ENCODE data around the gene LIN7C. TPM values are rescaled to one million over a fixed set of nuclear protein-coding genes. Genes with fewer than 3 reads are reported as not detected.

LIN7C gene
- total RNA-seq, 1 experiment from 2014 or later = 131 TPM

DNA sequence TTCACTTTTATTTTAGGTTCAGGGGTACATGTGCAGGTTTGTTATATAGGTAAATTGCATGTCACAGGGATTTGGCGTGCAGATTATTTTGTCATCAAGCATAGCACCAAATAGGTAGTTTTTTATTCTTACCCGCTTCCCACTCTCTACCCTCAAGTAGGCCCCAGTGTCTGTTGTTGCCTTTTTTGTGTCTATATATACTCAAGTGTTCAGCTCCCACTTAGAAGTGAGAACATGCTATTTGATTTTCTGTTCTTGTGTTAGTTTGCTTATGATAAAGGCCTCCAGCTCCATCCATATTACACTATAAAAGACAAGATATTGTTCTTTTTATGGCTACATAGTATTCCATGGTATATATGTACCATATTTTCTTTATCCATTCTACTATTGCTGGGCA, 28.5 kb upstream of the LIN7C start:
- DNase-seq (ENCODE audit: low spot score) = no peak
- Histone ChIP-seq H3K9me3 (ENCODE audit: low read depth, low read length, poor library complexity, severe bottlenecking) (no peaks in the 10 kb centered on the region), H3K4me3 (ENCODE audit: low read depth, low read length, poor library complexity, severe bottlenecking) (no peak overlapping the region), H3K27me3 (replicated peaks; ENCODE audit: insufficient read depth, low read depth, low read length, poor library complexity) (peaks cover 83% of the 10 kb centered on the region), H3K36me3 (ENCODE audit: insufficient read depth, low read length, poor library complexity, severe bottlenecking) (no peaks in the 10 kb centered on the region), H3K4me1 (ENCODE audit: insufficient read depth, low read length, poor library complexity, severe bottlenecking) (no peaks in the 10 kb centered on the region), H3K27ac (ENCODE audit: low read depth, low read length, poor library complexity, severe bottlenecking) (no peak overlapping the region)
- intact Hi-C loops (cut with micrococcal nuclease; ENCODE audit: unreplicated experiment) = no loop called here
- ChIA-PET CTCF (no interaction called here), POLR2A (ENCODE audit: low non-redundant PET) (no interaction called here)
- no peak for TF ChIP-seq EZH2 (IDR thresholded peaks at IDR 0.05; ENCODE audit: borderline replicate concordance, low read depth, low read length, poor library complexity, severe bottlenecking)
- BruUV-seq (replicated peaks) = no TSS peak

DNA sequence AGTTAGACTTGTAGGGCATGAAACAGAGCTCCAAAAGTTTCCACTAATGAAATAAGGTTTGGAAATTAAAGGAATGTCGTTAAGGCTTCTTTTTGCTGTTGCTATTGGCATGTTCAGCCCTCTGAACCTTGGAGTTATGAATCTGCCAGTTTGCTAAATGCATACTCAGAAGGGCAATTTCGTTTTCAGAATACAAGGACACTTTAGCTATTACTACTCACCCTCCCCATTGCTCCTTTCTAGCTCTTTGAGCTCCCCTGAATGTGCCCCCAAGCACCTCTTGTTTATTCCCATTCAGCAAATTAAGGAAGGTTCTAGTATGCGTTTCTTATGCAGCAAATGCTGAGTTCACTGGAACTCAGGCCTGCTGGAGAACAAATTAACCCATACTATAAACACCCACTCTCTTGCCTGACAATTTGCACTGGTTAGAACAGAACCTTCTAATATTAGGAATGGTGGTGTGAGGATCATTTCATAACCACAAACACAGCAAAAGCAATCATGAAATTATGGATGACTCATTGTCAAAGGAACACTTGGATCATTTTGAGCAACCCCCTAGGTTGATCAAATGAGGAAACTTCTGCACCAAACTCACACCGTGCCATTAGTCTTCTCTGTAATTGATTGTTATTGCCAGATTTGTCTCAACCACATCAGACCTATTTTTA, 26.2 kb upstream of the LIN7C start:
- TF ChIP-seq, protein P1, sequence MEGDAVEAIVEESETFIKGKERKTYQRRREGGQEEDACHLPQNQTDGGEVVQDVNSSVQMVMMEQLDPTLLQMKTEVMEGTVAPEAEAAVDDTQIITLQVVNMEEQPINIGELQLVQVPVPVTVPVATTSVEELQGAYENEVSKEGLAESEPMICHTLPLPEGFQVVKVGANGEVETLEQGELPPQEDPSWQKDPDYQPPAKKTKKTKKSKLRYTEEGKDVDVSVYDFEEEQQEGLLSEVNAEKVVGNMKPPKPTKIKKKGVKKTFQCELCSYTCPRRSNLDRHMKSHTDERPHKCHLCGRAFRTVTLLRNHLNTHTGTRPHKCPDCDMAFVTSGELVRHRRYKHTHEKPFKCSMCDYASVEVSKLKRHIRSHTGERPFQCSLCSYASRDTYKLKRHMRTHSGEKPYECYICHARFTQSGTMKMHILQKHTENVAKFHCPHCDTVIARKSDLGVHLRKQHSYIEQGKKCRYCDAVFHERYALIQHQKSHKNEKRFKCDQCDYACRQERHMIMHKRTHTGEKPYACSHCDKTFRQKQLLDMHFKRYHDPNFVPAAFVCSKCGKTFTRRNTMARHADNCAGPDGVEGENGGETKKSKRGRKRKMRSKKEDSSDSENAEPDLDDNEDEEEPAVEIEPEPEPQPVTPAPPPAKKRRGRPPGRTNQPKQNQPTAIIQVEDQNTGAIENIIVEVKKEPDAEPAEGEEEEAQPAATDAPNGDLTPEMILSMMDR (conservative IDR thresholded peaks at IDR 0.05; ENCODE audit: low read depth, low read length) = no peak
- TF ChIP-seq EZH2 (IDR thresholded peaks at IDR 0.05; ENCODE audit: borderline replicate concordance, low read depth, low read length, poor library complexity, severe bottlenecking) = no peak
- intact Hi-C loops (cut with micrococcal nuclease; ENCODE audit: unreplicated experiment) = no loop called here
- no peak overlapping the region for H3K27ac ChIP-seq (ENCODE audit: low read depth, low read length, poor library complexity, severe bottlenecking)
- H3K36me3 ChIP-seq (ENCODE audit: insufficient read depth, low read length, poor library complexity, severe bottlenecking) = no peaks in the 10 kb centered on the region
- POLR2A ChIA-PET (ENCODE audit: low non-redundant PET) = no interaction called here
- no TSS peak for BruUV-seq (replicated peaks)
- H3K9me3 ChIP-seq (ENCODE audit: low read depth, low read length, poor library complexity, severe bottlenecking) = no peaks in the 10 kb centered on the region
- DNase-seq (ENCODE audit: low spot score) = no peak
- no peak overlapping the region for H3K4me3 ChIP-seq (ENCODE audit: low read depth, low read length, poor library complexity, severe bottlenecking)
- no peaks in the 10 kb centered on the region for H3K4me1 ChIP-seq (ENCODE audit: insufficient read depth, low read length, poor library complexity, severe bottlenecking)
- H3K27me3 ChIP-seq (replicated peaks; ENCODE audit: insufficient read depth, low read depth, low read length, poor library complexity) = peaks cover 79% of the 10 kb centered on the region
- CTCF ChIA-PET = no interaction called here

DNA sequence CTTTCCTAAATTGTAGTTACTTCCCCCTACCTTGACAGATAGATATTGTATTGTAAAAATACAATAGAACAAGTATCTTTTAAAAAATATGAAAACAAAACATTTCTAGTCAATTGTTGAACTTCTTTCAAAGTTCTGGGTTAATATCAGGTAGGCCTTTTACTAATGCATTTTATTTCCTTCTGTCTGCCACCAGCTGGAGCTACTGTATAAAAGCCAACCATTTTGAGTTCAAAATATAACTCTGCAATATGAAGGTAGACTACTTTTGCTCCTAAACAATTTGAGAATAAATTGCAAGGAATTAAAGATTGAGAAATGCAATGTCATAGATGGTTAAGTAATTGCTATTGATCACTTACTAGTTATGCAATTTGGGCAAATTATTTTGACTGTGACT, 22.1 kb upstream of the LIN7C start:
- no peaks in the 10 kb centered on the region for H3K9me3 ChIP-seq (ENCODE audit: low read depth, low read length, poor library complexity, severe bottlenecking)
- H3K36me3 ChIP-seq (ENCODE audit: insufficient read depth, low read length, poor library complexity, severe bottlenecking) = no peaks in the 10 kb centered on the region
- no TSS peak for BruUV-seq (replicated peaks)
- intact Hi-C loops (cut with micrococcal nuclease; ENCODE audit: unreplicated experiment) = no loop called here
- no peak overlapping the region for H3K4me3 ChIP-seq (ENCODE audit: low read depth, low read length, poor library complexity, severe bottlenecking)
- no peaks in the 10 kb centered on the region for H3K4me1 ChIP-seq (ENCODE audit: insufficient read depth, low read length, poor library complexity, severe bottlenecking)
- ChIA-PET POLR2A (ENCODE audit: low non-redundant PET) (interaction anchor here (0.5 to 0.6 kb wide), 2 partner anchors 328 to 1332 kb away, joined by 3 to 5 read pairs; no protein-coding TSS in a partner anchor), CTCF (no interaction called here)
- DNase-seq (ENCODE audit: low spot score) = no peak
- no peak for TF ChIP-seq EZH2 (IDR thresholded peaks at IDR 0.05; ENCODE audit: borderline replicate concordance, low read depth, low read length, poor library complexity, severe bottlenecking)
- TF ChIP-seq, protein P1 (conservative IDR thresholded peaks at IDR 0.05; ENCODE audit: low read depth, low read length) = no peak; the same call in 1 of the 2 replicates
- H3K27ac ChIP-seq (ENCODE audit: low read depth, low read length, poor library complexity, severe bottlenecking) = no peak overlapping the region
- peaks cover 50% of the 10 kb centered on the region for H3K27me3 ChIP-seq (replicated peaks; ENCODE audit: insufficient read depth, low read depth, low read length, poor library complexity)

DNA sequence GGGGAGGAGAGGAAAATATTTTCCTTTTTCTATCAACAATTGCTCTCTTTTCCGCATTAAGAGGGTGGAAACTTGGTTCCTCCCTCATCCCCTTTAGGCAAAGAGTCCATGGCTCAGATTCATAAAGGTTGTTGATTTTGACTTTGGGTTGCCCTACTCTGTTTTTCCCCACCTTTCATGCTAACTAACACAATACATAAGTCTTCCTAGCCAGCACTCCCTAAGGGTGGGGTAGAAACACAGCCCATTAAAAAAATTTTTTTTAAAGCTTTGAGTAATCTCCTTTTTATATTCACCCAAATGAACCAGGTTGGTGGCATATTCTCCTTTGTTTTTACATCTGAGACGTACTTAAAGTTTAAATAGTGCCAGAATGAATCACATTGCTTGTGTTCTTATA, 20.0 kb upstream of the LIN7C start:
- Histone ChIP-seq H3K4me3 (ENCODE audit: low read depth, low read length, poor library complexity, severe bottlenecking) (no peak overlapping the region), H3K36me3 (ENCODE audit: insufficient read depth, low read length, poor library complexity, severe bottlenecking) (no peaks in the 10 kb centered on the region), H3K27me3 (replicated peaks; ENCODE audit: insufficient read depth, low read depth, low read length, poor library complexity) (peaks cover 35% of the 10 kb centered on the region), H3K27ac (ENCODE audit: low read depth, low read length, poor library complexity, severe bottlenecking) (no peak overlapping the region), H3K9me3 (ENCODE audit: low read depth, low read length, poor library complexity, severe bottlenecking) (no peaks in the 10 kb centered on the region), H3K4me1 (ENCODE audit: insufficient read depth, low read length, poor library complexity, severe bottlenecking) (no peaks in the 10 kb centered on the region)
- POLR2A ChIA-PET (ENCODE audit: low non-redundant PET) = no interaction called here
- CTCF ChIA-PET = no interaction called here
- TF ChIP-seq EZH2 (IDR thresholded peaks at IDR 0.05; ENCODE audit: borderline replicate concordance, low read depth, low read length, poor library complexity, severe bottlenecking) = no peak
- TF ChIP-seq, protein P1 (conservative IDR thresholded peaks at IDR 0.05; ENCODE audit: low read depth, low read length) = no peak
- no TSS peak for BruUV-seq (replicated peaks)
- intact Hi-C loops (cut with micrococcal nuclease; ENCODE audit: unreplicated experiment) = no loop called here
- no peak for DNase-seq (ENCODE audit: low spot score)

All from A673 (cell line).